Measurements from ENCODE around the gene LGALS3BP.
"Not testable (repeated sequence)": the region's sequence is repeated elsewhere in the genome, so short reads cannot be mapped to it uniquely, and the experiment has no call there.

The LGALS3BP gene

DNA sequence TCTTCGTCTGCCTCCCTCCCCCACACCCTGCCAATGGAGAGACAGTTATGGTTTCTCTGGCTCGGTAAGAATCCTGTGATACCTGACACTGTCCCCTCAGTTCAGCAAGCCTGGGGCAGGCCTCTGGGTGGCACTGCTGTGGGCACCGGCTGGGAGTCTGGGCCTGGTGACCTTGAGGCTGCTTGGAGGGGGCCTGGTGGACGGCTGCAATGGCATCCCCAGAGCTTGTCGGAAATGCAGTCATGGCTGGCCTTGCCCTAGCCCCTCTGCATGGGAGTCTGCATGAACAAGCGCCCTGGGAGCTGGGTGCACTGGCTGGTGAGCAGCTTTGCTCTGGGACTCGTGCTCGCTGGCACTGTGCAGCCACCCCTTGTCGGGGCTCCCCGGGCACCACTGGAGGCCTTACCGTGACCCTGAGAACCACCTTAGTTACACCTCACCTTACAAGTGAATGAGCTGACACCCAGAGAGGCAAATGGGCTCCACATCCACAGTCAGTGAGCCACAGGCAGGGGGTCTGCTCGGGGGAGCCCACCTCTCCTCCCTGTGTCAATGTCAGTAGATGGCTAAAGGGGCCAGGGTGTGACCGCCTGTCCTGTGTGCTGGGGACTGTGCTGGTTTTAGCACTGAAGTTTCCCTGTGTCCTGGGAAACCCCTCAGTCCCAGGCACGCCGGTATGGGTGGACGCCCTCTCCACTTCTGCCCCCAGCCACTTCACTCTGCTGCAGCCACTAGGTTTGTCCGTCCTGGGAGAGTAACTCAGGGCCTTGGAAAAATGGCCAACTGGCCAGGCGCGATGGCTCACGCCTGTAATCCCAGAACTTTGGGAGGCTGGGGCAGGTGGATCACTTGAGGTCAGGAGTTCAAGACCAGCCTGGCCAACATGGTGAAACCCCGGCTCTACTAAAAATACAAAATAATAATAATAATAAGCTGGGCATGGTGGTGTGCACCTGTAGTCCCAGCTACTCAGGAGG, 1.4 kb downstream of the LGALS3BP start:
- no peak for DNase-seq

DNA sequence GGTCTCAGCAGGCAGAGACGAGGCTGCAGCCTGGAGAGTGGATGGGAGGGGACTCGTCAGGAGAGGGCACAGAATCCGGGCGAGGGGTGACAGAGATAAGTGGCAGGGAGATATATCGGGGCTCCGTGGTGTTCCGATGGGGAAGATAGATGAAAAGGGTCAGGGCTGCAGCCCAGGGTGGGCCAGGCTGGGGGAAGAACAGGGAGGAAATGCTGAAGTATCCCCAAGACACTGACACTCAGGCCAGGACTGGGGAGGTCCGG, 2.1 kb downstream of the LGALS3BP start:
- no peak for DNase-seq

DNA sequence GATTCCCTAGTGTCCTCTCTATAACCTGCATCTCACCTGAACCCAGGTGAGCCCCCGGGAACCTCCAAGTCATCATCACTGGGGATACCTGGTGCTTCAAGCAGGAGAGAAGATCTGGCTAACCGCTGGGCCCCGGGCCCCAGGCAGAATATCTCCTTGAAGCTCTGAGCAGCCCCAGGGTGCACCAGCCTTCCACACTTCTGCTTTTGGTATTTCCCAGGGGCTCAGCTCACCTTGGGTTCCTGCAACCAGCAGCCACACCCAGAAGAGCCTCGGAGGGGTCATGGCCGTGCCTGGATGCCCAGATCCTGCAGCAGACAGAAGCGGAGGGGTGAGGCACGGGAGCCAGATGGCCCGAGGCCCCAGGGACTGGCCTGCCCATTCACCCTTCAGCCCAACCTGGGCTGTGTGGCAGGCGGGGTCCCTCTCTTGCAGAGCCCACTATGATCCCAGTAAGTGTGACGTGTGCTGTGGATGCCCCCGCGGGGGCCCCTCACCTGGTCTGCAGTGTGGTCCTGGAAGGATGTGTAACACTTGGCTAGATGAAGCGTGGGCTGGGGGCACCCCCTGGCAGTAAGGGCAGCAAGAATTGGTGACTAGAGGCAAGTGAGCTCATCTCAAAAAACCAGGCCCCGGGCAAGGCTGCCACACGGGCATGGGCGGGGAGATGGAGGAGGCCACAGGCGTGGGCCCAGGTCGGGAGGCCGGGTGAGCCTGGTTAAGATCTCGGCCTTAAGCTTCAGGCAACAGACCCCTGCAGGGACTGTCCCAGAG, 2.6 kb downstream of the LGALS3BP start:
- DNase-seq, result no peak

DNA sequence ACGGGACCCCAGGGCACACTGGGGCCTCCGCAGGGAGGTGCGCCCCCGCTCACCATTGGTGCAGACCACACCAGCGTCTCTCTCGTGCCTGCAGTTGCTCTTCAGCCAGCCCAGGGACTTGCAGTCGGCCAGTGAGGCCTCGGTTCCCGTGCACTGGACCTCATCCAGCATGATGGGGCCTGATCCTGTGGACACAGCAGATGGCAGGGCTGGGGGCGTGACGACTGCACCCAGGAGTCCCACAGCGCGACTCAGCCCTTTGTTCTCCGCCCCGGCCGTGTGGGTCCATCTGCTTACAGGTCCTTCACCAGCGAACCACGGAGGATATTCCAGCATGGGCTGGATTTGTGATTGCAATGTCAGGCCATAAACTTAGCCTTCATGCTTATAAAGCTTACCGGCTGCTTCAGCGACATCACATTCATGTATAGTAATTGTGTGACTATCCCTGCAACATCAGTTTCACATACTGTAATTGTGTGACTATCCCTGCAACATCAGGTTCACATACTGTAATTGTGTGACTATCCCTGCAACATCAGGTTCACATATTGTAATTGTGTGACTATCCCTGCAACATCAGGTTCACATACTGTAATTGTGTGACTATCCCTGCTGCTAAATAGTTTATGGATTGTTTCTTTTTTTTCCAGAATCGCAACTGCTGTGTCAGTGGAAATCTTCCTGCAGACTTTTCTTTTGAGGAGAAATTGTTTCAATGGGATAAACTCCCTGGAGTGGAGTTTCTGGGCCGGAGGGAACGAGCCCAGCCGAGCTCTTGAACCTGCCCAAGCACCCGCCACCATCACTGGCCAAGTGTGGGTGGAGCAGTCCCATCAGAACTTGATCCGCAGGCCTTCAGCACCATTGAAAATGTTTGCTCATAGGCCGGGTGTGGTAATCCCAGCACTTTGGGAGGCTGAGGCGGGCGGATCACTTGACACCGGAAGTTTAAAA, 4.8 kb downstream of the LGALS3BP start:
- DNase-seq, result no peak

DNA sequence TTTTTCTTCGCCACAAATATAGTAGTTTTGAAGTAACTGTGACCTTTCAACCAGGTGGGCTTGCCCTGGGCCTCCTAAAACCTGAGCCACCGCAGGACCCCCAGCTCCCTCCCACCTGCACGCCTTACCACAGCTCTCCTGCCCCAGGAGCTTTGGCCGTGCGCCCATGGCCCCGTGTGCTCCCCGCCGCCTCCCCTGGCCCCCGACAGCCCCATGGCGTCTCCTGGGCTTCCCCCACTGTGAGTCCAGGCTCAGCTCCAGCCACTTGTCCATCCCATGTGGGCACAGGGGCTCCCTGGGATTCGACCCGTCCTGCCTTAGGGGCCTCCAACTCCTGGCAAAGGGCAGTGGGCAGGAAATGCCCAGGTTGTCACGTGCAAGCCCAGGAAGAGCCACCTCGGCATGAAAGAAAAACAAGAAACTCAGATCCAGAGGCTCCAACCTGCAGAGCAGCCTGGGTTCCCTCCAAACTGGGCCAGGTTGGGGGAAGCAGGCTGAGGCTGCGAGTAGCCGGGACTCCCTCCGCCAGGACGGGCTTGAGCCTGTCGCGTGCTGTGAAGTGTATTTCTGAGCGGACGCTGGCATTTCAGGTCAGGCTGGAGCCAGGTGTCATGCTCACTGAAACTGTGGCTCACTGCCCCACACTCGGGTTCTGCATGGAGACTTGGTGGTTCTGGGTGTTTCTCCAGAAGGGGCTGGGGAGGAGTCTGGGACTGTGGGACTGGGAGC, 5.8 kb downstream of the LGALS3BP start:
- no peak for DNase-seq

DNA sequence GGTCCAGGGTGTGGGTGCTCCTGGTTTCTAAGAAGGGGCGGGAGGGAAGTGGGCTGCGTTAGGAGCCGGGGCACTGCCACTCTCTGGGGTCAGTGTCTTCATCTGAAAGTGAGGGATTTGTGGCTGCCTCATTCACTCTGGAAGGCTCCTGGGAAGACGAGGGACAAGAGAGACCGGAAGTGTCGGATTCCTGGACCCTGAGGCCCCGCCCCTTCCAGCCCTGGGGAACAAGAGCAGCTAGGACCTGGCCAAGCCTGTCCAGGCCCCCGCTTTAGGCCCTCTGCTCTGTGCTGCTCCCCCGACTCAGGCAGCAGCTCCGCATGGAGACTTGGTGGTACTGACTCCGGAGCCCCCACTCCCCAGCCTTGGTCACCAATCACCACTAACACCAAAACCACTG, 6.5 kb downstream of the LGALS3BP start:
- no peak for DNase-seq

DNA sequence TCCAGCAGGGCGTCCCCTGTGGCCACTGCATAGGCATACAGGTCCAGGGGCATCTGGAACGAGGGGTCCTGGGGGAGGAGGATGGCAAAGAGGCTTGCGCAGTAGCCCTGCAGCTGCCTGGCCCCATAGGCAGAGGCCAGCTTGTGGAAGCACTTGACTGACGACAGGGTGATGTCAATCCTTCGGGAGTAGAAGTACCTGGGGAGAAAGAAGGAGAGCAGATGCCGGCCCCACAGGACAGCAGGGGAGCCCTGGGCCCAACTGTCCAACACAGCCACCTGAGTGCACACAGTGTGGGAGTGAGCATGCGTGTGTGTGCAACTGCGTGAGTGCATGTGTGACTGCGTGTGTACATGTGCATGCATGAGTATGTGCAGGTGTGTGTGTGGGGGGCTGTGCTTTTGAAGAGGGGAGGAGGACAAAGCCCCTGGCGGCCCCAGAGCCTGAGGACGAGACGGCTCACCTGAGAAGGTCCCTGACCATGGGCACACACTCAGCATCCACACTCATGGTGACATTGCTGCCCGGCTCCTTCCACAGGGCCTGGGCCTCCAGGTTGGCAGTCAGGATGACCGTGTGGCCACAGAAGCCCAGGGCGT, 7.1 kb downstream of the LGALS3BP start:
- DNase-seq, result no peak

DNA sequence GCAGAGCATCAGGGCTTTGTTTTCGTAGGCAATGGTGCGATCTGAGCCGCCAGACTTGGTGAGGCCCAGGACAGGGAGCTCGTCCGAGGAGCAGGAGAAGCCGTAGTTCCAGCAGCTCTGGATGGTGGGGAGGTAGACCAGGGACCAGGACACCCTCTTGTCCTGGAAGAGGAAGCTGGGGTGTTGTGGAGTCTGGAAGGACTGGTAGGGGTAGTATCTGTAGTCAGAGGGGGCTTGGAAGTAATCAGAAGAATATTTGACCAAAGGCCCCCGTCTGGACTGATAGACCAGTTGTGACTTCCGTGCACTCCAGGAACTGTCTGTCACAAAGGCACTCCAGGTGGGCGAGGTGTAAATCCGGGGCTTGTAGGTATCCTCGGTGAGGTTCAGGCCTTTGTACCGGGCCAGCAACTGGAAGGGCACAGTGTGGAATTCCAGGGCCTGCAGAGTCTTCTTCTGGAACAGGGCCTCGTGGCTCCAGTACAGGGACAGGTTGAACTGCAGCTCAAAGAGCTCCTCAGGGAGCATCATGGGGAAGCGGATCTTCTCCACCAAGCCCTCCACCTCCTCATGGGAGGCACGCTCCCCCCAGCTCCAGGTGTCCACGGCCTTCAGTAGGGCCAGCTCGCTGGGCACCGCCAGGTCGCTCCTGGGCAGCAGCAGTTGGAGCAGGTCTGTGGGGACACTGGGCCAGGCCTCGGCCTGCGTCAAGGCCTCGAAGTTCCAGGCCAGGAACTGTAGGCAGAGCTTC, 7.8 kb downstream of the LGALS3BP start:
- no peak for DNase-seq

DNA sequence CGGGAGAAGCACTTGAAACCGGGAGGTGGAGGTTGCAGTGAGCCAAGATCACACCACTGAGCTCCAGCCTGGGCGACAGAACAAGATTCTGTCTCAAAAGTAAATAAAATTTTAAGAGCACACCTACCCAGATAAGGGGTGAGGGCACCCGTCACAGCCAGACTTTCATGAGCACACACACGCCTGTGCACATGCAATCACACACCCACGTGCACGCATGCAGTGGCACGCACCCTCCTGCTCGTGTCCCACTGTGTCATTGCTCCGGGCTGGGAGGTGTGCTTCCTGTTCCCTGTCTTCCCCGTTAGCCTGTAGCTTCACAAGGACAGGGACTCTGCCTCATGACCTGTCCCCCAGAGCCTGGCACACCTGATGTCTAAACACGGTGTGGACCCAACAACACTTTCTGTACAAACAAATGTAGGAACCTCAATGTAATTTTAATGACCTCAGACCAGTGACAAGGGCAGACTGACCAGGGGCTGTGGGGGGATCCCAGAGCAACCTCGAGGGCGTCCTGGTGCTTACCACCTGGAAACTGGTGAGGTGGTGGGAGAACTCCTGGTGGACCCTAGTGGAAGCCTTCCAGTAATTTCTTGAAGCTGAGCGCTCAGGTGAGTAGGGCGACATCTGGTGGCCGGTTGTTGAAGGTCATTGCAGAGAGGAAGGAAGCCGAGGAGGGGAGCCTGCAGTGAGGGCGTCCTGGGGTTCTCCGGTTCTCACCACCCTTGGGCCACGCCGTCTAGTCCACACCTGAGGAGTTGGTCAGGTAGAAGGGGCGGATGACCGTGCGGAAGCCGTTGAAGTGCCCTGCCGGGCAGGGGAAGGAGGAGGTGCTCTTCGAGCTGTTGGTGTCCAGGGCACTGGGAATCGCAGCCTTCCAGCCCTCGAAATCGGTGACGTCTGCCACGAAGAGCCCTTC, 8.6 kb downstream of the LGALS3BP start:
- peak; percentile 75 for DNase-seq

DNA sequence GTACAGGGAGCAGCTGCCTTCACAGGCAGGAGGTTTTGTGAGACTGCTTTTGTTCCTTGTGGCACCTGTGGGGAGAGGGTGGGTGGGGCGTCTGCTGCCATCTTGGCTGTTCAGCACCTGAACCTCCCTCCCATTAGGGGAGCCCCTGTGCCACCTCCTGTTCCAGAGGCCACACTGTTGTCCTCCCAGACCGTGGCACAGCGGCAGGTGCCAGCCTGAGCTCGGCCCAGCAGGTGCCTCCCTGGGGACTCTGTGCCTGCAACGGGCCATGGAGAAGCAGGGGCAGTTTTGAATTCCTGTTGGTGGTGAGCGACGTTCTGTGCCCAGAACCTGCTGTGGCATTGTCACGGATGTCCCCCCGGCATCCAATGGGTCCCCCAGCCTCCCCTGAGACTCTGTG, 9.9 kb downstream of the LGALS3BP start:
- peak; percentile 56 for DNase-seq

DNA sequence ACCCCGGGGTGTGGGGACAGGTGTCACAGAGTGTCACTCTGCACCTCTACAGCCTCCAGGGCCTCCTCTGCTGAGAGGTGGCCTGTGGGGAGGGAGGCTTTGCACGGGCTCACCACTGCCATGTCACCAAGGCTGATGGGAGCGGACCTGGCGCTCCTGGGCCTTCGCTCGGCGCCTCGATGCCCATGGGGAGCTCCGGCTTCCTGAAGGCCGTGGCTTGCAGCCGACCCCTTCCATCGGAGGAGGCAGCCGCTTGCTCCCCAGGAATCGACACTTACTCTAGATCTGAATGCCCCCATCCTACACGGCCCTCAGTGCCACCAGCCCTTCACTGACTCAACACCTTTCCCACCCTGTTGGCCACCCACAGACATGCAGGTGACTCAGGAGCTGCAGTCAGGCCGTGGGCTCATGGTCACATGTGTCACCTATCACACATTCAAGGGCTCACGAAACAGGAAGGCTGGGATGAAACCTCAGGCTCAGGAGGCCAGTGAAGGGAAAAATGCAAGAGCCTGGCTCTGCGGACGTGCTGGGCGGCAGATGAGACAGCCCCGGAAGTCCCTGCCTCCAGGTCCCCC, 11.9 kb downstream of the LGALS3BP start:
- no peak for DNase-seq

DNA sequence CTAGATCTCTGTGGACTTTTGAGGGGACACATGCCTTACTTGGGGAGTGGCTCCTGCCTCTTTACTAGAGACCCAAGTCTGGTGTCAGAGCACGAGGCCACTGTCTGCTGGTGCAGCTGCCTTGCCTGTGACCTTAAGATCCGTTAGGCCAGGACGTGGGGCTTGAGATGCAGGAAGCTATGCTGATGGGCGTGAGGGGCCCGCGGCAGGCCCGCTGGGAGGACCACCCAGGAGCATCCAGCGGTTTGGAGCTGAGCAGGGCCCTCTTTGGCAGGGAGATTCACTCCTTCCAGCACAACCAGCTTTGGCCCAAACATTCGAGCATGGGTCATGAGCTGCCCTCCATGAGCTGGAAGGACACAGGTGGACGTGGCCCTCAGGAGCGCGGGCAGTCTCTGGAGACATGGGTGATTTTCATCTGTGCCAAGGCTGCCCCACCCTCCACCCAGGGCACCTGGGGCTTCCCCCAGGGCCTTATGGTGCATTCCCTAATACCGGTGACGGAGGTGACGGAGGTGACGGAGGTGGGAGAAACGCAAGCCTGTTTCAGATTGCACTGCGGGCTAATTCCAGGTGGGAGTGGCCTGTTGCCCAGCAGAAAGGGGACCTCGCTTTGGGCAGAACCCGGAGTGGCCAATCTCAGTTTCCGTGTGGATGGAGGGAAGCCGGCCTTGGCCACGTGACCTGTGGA, 12.7 kb downstream of the LGALS3BP start:
- DNase-seq, result no peak

DNA sequence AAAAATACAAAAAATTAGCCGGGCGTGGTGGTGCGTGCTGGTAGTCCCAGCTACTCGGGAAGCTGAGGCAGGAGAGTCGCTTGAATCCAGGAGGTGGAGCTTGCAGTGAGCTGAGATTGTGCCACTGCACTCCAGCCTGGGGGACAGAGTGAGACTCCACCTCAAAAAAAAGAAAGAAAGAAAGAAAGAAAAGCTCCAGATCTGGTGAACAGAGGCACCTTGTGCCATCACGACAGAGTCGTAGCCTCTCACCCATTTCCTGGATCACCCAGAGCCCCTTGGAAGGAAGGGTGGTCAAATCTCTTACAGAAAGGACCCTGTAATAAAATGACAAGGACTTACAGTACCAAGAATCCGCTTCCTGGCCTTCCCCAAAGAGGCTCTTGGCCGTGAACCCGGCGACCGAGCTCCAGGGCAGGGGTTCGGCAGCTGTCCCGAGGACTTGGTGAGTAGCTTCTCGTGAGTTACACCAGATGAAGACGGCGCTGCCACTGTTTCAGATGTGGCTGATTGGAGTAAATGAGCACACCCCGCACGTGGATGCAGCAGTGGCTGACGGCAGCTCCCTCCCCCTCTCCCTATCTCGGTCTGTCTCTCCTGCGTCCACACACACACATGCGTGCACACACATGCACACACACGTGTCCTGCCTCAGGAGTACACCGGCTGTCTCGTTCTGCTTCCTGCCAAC, 13.5 kb downstream of the LGALS3BP start:
- DNase-seq, result no peak

DNA sequence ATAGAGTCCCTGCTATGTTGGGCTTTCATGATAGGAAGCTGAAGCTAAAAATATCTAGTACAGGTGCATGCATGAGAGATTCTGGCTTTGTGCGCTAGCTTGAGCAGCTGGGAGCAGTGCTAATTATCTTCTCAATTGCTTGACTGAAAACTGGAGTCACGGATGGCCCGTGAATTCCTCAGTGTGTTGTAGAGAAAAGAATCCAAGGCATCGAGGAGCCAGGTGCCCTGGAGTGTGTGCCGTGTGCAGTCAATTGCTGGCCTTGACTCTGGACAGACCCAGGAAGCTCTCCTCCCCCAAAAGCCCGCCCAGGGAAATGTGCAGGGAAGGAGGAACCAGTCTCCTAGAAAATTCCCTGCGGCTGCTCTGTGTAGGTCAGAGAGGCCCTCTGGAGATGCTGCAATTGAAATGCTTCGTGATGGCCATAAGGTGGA, 14.2 kb downstream of the LGALS3BP start:
- peak; percentile 65 for DNase-seq

DNA sequence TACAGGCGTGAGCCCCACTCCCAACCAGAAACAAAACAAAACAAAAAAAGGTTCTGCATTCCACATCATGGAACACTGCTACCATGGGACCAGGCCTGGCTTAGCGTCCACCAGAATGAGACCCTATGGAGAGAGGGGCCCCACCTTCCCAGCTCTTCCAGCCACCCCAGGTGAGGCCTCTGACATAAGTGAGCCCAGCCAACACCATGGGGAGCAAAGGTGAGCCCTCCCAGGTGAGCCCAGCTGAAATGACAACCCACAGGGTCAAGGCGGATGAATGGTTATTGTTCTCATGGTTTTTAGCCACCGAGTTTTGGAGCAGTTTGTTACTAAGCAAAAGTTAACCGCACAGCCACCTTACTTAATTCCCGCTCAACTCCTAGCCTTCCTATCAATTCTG, 16.3 kb downstream of the LGALS3BP start:
- DNase-seq, result no peak

DNA sequence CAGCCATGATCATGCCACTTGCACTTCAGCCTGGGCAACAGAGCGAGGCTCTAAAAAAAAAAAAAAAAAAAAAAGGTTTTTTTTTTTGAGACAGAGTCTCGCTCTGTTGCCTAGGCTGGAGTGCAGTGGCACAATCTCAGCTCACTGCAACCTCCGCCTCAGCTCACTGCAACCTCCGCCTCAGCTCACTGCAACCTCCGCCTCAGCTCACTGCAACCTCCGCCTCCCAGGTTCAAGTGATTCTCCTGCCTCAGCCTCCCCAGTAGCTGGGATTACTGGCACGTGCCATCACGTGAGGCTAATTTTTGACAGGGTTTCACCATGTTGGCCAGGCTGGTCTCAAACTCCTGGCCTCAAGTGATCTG, 16.8 kb downstream of the LGALS3BP start:
- DNase-seq, result not testable (repeated sequence)

DNA sequence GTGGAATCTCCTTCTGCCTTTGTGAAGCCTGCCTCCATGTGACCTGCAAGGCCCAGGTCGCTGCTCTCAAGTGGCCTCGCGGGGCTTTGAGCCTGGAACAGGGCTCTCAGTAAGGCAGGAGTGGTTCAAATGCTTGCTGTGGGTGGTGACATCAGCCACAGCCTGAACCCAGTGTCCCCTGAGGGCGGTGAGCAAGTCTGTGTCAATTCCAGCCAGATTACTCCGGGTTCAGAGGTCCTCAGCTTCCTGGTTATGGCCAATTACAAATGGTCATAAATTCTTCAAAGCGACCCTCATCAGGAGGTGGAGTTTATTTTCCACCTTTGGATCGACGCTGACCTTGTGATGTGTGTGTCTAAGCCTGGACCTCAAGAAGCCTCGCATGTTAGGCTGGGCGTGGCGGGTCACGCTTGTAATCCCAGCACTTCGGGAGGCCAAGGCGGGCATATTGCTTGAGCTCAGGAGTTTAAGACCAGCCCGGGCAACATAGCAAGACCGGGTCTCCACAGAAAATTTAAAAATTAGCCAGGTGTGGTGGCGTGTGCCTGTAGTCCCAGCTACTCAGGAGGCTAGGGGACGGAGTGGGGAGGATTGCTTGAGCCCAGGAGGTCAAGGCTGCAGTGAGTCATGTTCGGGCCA, 17.3 kb downstream of the LGALS3BP start:
- no peak for DNase-seq

DNA sequence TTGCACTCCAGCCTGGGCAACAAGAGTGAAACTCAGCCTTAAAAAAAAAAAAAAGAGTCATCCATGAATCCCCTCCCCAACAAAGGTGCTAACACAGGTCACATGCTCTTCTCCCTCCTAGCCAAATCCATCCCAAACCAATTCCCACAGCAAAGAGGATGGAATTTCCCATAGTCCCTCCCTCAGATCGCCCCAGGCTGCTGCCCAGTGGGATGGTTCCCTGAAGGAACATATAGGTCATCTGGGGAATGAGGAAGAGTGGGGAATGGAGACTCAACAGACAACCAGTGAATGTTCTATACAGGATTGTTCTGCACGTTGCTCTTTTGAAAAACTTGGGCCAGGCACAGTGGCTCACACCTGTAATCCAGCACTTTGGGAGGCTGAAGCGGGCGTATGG, 18.2 kb downstream of the LGALS3BP start:
- DNase-seq, result no peak

Measured in NCI-H1436 (cell line).